Natural killer cell (primary cell): ENCODE results near the gene RNF145. TPM values are rescaled to one million over a fixed set of nuclear protein-coding genes. Genes with fewer than 3 reads are reported as not detected.

ENCODE experiments used
- ATAC-seq, 3 donors: fragments of 150-1000 bp in 2 of 3; fragments of 200-7000 bp in 1 of 3; cut with Tn5 transposase; 1 replicate in 1 of 3; 2 replicates in 2 of 3; pipeline ENCODE4 v1.10.0; 2021; ENCODE audit warnings: mild to moderate bottlenecking in 2 of 3, moderate library complexity in 2 of 3
- DNase-seq, 2 donors: peaks; one replicate each; pipeline versions ENCODE4 v3.0.0 to v3.0.0-alpha.2; 2013 to 2021; ENCODE audit warnings: mixed read lengths in 1 of 2
- H3K27ac ChIP-seq: one replicate; pipeline ENCODE4 v1.5.1; 2013; ENCODE audit warnings: mild to moderate bottlenecking, low read length
- H3K27me3 ChIP-seq: one replicate; pipeline ENCODE4 v1.6.1; 2013; ENCODE audit warnings: low read length; ENCODE audit not compliant: control insufficient read depth, insufficient read depth
- H3K36me3 ChIP-seq: one replicate; pipeline ENCODE4 v1.6.1; 2013; ENCODE audit warnings: low read length; ENCODE audit not compliant: control insufficient read depth, insufficient read depth
- H3K4me1 ChIP-seq: one replicate; pipeline ENCODE4 v1.6.1; 2013; ENCODE audit warnings: low read length; ENCODE audit not compliant: control insufficient read depth, insufficient read depth
- H3K4me3 ChIP-seq: one replicate; pipeline ENCODE4 v1.5.1; 2013; ENCODE audit warnings: low read length
- H3K9me3 ChIP-seq: one replicate; pipeline ENCODE4 v1.6.1; 2013; ENCODE audit warnings: low read length; ENCODE audit not compliant: control insufficient read depth, insufficient read depth
- H3K27ac Mint-ChIP-seq, 2 donors: one replicate each; pipeline ENCODE4 v1.8.0; 2022; ENCODE audit warnings: mild to moderate bottlenecking in 2 of 2, mixed read lengths in 2 of 2, moderate library complexity in 1 of 2
- H3K27me3 Mint-ChIP-seq, 2 donors: one replicate each; pipeline ENCODE4 v1.8.0; 2022; ENCODE audit warnings: low read depth in 2 of 2, mixed read lengths in 2 of 2
- H3K36me3 Mint-ChIP-seq: one replicate; pipeline ENCODE4 v1.8.0; 2022; ENCODE audit warnings: mixed read lengths
- H3K4me1 Mint-ChIP-seq, 2 donors: one replicate each; pipeline ENCODE4 v1.8.0; 2022; ENCODE audit warnings: mixed read lengths in 2 of 2
- H3K4me3 Mint-ChIP-seq: one replicate; pipeline ENCODE4 v1.8.0; 2022; ENCODE audit warnings: mild to moderate bottlenecking, moderate library complexity, mixed read lengths
- H3K9me3 Mint-ChIP-seq, 2 donors: one replicate each; pipeline ENCODE4 v1.8.0; 2022; ENCODE audit warnings: mixed read lengths in 2 of 2
- CTCF ChIP-seq: fragments of 200-600 bp; IDR thresholded peaks from one replicate; pipeline ENCODE4 v1.8.0; 2022; ENCODE audit warnings: antibody characterized with exemption
- WGBS: methylation state at CpG from one replicate; pipeline ENCODE4 v1.1.7; 2013; ENCODE audit warnings: missing lambda C conversion rate; ENCODE audit not compliant: insufficient coverage; 5-methylcytosine and 5-hydroxymethylcytosine counted together
- intact Hi-C: fragments of 100-400 bp; cut with micrococcal nuclease; formaldehyde crosslinking; loops from one replicate; pipeline ENCODE4 v1.14.2; 2022
- total RNA-seq, 4 donors: library from RNA; stranded (reverse); fragments of 120-200 nt in 1 of 4; gene quantifications; one replicate each; pipeline versions ENCODE4 v1.2.3 to v1.2.4, GENCODE V29; 2013 to 2022

Gene RNF145
- total RNA-seq, 3 donors from 2014 or later (not counting 1 experiment from before 2014, with no cell fraction given) = 29.8 to 40.4 (median 38.4) TPM

GRCh38 chr5:159139802-159140201 is 69.6 kb downstream of the RNF145 start:
- no peak for ATAC-seq
- 87% methylated on average over 7 of the region's 7 CpGs for WGBS
- intact Hi-C loops = no loop called here

GRCh38 chr5:159135896-159136531 is 73.3 kb downstream of the RNF145 start:
- Mint-ChIP-seq H3K36me3 (no peaks in the 10 kb centered on the region), H3K4me1 (no peaks in the 10 kb centered on the region), H3K4me3 (no peak overlapping the region), H3K9me3 (no peaks in the 10 kb centered on the region), H3K27me3 (peaks cover 13 to 48% of the 10 kb centered on the region in 2 donors), H3K27ac (no peak overlapping the region)
- Histone ChIP-seq H3K4me3 (no peak overlapping the region), H3K36me3 (no peaks in the 10 kb centered on the region), H3K27ac (no peak overlapping the region), H3K4me1 (no peaks in the 10 kb centered on the region), H3K9me3 (no peaks in the 10 kb centered on the region), H3K27me3 (peaks cover 2% of the 10 kb centered on the region)
- intact Hi-C loops = no loop called here
- ATAC-seq = no peak
- no peak for DNase-seq
- TF ChIP-seq CTCF = no peak
- 83% methylated on average over 5 of the region's 9 CpGs for WGBS

More at GRCh38 chr5:159139802-159140201, 69.6 kb downstream of the RNF145 start:
- Histone ChIP-seq H3K27ac (no peak overlapping the region), H3K36me3 (no peaks in the 10 kb centered on the region), H3K9me3 (no peaks in the 10 kb centered on the region), H3K27me3 (peaks cover 2% of the 10 kb centered on the region), H3K4me3 (no peak overlapping the region), H3K4me1 (no peaks in the 10 kb centered on the region)
- H3K9me3 Mint-ChIP-seq = no peaks in the 10 kb centered on the region
- peaks cover 26 to 47% of the 10 kb centered on the region in 2 donors for H3K27me3 Mint-ChIP-seq
- DNase-seq = no peak
- H3K27ac Mint-ChIP-seq = no peak overlapping the region
- H3K36me3 Mint-ChIP-seq = no peaks in the 10 kb centered on the region
- H3K4me3 Mint-ChIP-seq = no peak overlapping the region
- H3K4me1 Mint-ChIP-seq = no peaks in the 10 kb centered on the region
- no peak for TF ChIP-seq CTCF

GRCh38 chr5:159133041-159133741 is 76.2 kb downstream of the RNF145 start:
- no peaks in the 10 kb centered on the region for H3K36me3 ChIP-seq
- Mint-ChIP-seq H3K9me3 (no peaks in the 10 kb centered on the region), H3K27ac (no peak overlapping the region), H3K27me3 (peaks cover 13 to 52% of the 10 kb centered on the region in 2 donors), H3K4me1 (no peaks in the 10 kb centered on the region), H3K36me3 (no peaks in the 10 kb centered on the region), H3K4me3 (no peak overlapping the region)
- WGBS = 77% methylated on average over 7 of the region's 11 CpGs
- H3K27me3 ChIP-seq = no peaks in the 10 kb centered on the region
- TF ChIP-seq CTCF = peak; percentile 93
- no peaks in the 10 kb centered on the region for H3K4me1 ChIP-seq
- H3K27ac ChIP-seq = no peak overlapping the region
- ATAC-seq = peak in 2 of 3 donors; percentile 42 to 50
- intact Hi-C loops = loop anchor here (1.0 to 5.0 kb wide), 3 partner anchors 438 to 1058 kb away; no protein-coding TSS in a partner anchor
- peak in 1 of 2 donors; percentile 68 for DNase-seq
- H3K4me3 ChIP-seq = no peak overlapping the region
- no peaks in the 10 kb centered on the region for H3K9me3 ChIP-seq
